GM11168 (cell line): Measurements from ENCODE around the gene ZFHX2.

Experiments used
- in situ Hi-C: fragments of 300-500 bp; cut with MboI; formaldehyde crosslinking; loops from one replicate; pipeline ENCODE4 v1.12.0; 2022; ENCODE audit warnings: low sequenced_read_pairs; ENCODE audit not compliant: unreplicated experiment

ZFHX2 gene

GRCh38 chr14:23561873-23562821 is 10.6 kb upstream of the ZFHX2 start:
- in situ Hi-C loops, result no loop called here

GRCh38 chr14:23561259-23561658 is 9.7 kb upstream of the ZFHX2 start:
- in situ Hi-C loops, result no loop called here

- in situ Hi-C loops, result loop anchor here (5.0 kb wide), 1 partner anchor 73 kb away; no protein-coding TSS in a partner anchor
These were observed 8.5 kb upstream of the ZFHX2 start for GRCh38 chr14:23559926-23560520.

GRCh38 chr14:23559010-23559925 is 7.7 kb upstream of the ZFHX2 start:
- in situ Hi-C loops, result loop anchor here (5.0 kb wide), 1 partner anchor 72 kb away; no protein-coding TSS in a partner anchor

- in situ Hi-C loops, result loop anchor here (5.0 kb wide), 1 partner anchor 71 kb away; no protein-coding TSS in a partner anchor
These were observed 6.9 kb upstream of the ZFHX2 start for GRCh38 chr14:23558346-23559009.

GRCh38 chr14:23557946-23558345 is 6.4 kb upstream of the ZFHX2 start:
- in situ Hi-C loops, result loop anchor here (5.0 kb wide), 1 partner anchor 71 kb away; no protein-coding TSS in a partner anchor

GRCh38 chr14:23557521-23557920 is 6.0 kb upstream of the ZFHX2 start:
- in situ Hi-C loops, result loop anchor here (5.0 kb wide), 1 partner anchor 70 kb away; no protein-coding TSS in a partner anchor

- in situ Hi-C loops, result loop anchor here (5.0 kb wide), 1 partner anchor 70 kb away; no protein-coding TSS in a partner anchor
These were observed 5.3 kb upstream of the ZFHX2 start for GRCh38 chr14:23556700-23557440.

- in situ Hi-C loops, result loop anchor here (5.0 kb wide), 1 partner anchor 69 kb away; no protein-coding TSS in a partner anchor
These were observed 4.5 kb upstream of the ZFHX2 start, which contains the start of gene THTPA for GRCh38 chr14:23555882-23556699. Gene THTPA, plus strand, starts transcription at chr14:23556271. Its CDS starts 487 bp downstream, at chr14:23556758.

- in situ Hi-C loops, result loop anchor here (5.0 kb wide), 1 partner anchor 68 kb away; no protein-coding TSS in a partner anchor
These were observed 3.9 kb upstream of the ZFHX2 start for GRCh38 chr14:23555533-23555881.

GRCh38 chr14:23550812-23551265 is 726 bp downstream of the ZFHX2 start:
- in situ Hi-C loops, result no loop called here

- in situ Hi-C loops, result no loop called here
These were observed 1.3 kb downstream of the ZFHX2 start for GRCh38 chr14:23550131-23550811.

- in situ Hi-C loops, result no loop called here
These were observed 2.9 kb downstream of the ZFHX2 start for GRCh38 chr14:23548351-23549318.

- in situ Hi-C loops, result no loop called here
These were observed 3.6 kb downstream of the ZFHX2 start for GRCh38 chr14:23547924-23548323.

- in situ Hi-C loops, result no loop called here
These were observed 5.0 kb downstream of the ZFHX2 start for GRCh38 chr14:23546450-23547035.
